Endothelial cell of umbilical vein (primary cell): Measurements from ENCODE around the gene PLEKHA3.

Source experiments
- GATA2 ChIP-seq: IDR thresholded peaks from 2 replicates; pipeline ENCODE4 v1.7.0; 2011; ENCODE audit warnings: low read depth, mild to moderate bottlenecking, moderate library complexity, mixed read lengths, low read length; ENCODE audit not compliant: insufficient read length, insufficient read depth
- JUN ChIP-seq: IDR thresholded peaks from 2 replicates; pipeline ENCODE4 v1.6.1; 2011; ENCODE audit warnings: borderline replicate concordance, low read depth; ENCODE audit not compliant: insufficient read length, insufficient read depth
- MAX ChIP-seq: IDR thresholded peaks from 2 replicates; pipeline ENCODE4 v1.6.1; 2011; ENCODE audit not compliant: insufficient read depth, insufficient read length
- MYC ChIP-seq: IDR thresholded peaks from one replicate; pipeline ENCODE4 v1.6.1; 2011; ENCODE audit warnings: mild to moderate bottlenecking, low read depth, low read length
- POLR2A ChIP-seq: IDR thresholded peaks from 2 replicates; pipeline ENCODE4 v1.6.1; 2012; ENCODE audit warnings: low read depth, mild to moderate bottlenecking, control low read depth, low read length
- TF ChIP-seq, protein P1 (sequence below), 2 donors: IDR thresholded peaks; 1 replicate in 1 of 2; 2 replicates in 1 of 2; pipeline ENCODE4 v1.5.1; 2011; ENCODE audit warnings: low read length in 2 of 2, mild to moderate bottlenecking in 2 of 2, moderate library complexity in 2 of 2, control low read depth in 1 of 2, inconsistent platforms in 1 of 2, low read depth in 1 of 2; ENCODE audit not compliant: insufficient read depth in 1 of 2; ENCODE audit errors: extremely low read depth in 1 of 2

DNA sequence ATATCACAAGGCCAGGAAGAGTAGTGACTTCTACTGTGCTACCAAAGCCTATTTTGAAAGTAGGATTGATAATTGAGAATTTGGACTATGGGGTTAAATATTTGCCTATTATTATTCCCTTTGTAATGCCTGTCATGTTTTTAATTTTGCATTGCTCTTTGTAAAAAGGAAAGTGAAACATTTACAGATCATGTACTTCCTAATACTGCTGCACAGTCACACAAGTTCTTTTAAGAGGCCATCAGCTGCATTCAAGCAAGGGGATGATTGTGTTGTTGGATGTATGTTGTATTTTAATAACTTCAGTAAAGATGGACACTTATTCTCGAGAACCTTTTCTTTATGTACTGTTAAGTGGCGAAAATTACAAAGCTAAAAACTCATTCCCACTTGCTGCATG, 70.1 kb downstream of the PLEKHA3 start:
- TF ChIP-seq MAX (no peak), POLR2A (no peak), JUN (no peak), GATA2 (no peak), MYC (no peak)
- TF ChIP-seq, protein P1, sequence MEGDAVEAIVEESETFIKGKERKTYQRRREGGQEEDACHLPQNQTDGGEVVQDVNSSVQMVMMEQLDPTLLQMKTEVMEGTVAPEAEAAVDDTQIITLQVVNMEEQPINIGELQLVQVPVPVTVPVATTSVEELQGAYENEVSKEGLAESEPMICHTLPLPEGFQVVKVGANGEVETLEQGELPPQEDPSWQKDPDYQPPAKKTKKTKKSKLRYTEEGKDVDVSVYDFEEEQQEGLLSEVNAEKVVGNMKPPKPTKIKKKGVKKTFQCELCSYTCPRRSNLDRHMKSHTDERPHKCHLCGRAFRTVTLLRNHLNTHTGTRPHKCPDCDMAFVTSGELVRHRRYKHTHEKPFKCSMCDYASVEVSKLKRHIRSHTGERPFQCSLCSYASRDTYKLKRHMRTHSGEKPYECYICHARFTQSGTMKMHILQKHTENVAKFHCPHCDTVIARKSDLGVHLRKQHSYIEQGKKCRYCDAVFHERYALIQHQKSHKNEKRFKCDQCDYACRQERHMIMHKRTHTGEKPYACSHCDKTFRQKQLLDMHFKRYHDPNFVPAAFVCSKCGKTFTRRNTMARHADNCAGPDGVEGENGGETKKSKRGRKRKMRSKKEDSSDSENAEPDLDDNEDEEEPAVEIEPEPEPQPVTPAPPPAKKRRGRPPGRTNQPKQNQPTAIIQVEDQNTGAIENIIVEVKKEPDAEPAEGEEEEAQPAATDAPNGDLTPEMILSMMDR (IDR thresholded peaks at IDR 0.05; ENCODE audit: extremely low read depth in 1 of 2, insufficient read depth in 1 of 2, low read depth in 1 of 2, low read length in 2 of 2) = no peak
